HG03064 (cell line): Measurements from ENCODE around the gene PIGV.
A peak's percentile ranks its signal among the peaks of the same experiment; 100 is the strongest.

ENCODE experiments used
- ATAC-seq: cut with Tn5 transposase; IDR thresholded peaks from one replicate; pipeline ENCODE4 v1.9.1; 2021; ENCODE audit warnings: low read depth; ENCODE audit not compliant: unreplicated experiment

PIGV gene

GRCh38 chr1:26787706-26788514 lies at the start of gene PIGV:
Gene PIGV, plus strand, starts transcription at chr1:26787950. Its CDS starts 2,866 bp downstream, at chr1:26790816.
- ATAC-seq: peak; percentile 54

- ATAC-seq: no peak
These were observed 48.3 kb upstream of the PIGV start for GRCh38 chr1:26739329-26739914.

GRCh38 chr1:26740023-26740634 lies 47.6 kb upstream of the PIGV start:
- no peak for ATAC-seq

DNA sequence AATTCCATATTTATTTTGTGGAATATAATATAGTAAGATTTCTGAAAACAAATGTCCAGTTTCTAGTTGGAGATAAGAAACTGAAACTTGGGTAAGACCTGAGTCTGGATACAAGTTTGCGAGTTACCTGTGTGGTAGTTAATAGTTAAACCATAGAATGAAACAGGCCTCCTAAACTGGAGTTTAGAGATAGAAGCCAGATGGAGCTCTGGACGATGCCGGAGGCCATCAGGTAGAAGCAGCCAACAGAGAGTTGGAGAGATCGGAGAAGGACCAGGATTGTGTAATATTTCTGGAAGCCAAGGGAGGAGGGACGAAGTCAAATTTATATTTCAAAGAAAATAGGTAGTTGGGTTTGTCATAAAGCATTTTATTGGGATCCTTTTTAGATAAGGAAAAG lies 46.8 kb upstream of the PIGV start:
- no peak for ATAC-seq

GRCh38 chr1:26743426-26744059 lies 44.2 kb upstream of the PIGV start:
- ATAC-seq: no peak

GRCh38 chr1:26744075-26744959 lies 43.4 kb upstream of the PIGV start:
- peak; percentile 92 for ATAC-seq

DNA sequence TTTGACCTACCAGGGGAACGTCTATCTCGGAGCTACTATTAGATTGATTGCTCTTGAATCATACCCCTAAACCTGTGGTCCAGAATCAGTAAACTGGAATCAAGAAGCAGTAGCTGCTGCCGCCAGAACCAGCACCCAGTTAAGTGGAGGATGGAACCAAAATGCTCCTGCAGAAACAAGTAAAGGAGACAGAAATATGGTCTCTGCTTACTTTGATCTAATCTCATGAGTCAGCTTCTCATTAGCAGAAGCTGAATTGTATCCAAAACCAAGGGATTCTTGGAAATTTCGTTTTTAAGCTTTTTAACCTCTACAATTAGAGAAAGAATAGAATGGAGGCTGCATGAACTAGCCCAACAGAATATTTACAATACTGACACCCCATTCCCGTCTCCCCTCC lies 42.6 kb upstream of the PIGV start:
- no peak for ATAC-seq

DNA sequence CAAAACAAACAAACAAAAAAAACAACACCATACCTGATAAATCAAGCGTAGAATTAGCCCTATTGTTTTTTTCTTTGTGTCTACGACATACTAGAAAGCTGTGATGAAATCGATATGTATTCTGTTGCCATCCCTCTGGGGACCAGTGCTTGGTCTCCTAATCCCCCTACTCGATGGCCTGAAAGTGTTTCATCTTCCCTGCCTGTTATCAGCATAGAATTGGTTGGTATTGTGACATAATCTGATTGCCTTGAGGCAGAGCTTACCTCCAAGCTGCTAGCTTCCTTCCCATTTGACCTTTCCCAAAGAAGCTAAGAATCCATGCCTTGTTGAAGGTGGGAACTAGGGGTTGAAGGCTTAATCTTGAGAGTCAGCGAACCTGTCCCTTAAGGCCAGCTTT lies 40.7 kb upstream of the PIGV start:
- no peak for ATAC-seq

GRCh38 chr1:26748351-26748750 lies 39.4 kb upstream of the PIGV start:
- ATAC-seq: no peak

- ATAC-seq: no peak
These were observed 38.3 kb upstream of the PIGV start for GRCh38 chr1:26749458-26749857.

GRCh38 chr1:26750428-26750827 lies 37.3 kb upstream of the PIGV start:
- no peak for ATAC-seq

DNA sequence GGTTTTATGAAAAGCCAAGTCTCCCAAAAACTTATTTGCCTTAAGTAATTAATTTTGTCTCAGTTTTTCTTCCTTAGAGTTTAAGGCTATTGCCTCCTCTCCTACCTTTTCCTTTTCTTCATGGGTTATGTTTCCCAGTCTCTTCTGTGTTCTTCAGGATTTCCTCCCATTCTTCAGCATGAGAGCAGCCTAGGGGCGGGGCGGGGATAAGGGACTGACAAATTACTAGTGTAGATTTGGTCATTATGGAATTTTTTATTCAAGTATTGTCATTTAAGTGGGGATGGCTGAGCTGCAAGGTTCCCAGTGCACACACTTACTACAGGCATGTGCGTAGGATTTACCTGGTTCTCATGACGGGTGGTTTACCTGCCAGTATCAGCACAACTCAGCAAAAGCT lies 35.2 kb upstream of the PIGV start:
- ATAC-seq: no peak

- ATAC-seq: no peak
These were observed 33.5 kb upstream of the PIGV start for GRCh38 chr1:26754086-26754874.

DNA sequence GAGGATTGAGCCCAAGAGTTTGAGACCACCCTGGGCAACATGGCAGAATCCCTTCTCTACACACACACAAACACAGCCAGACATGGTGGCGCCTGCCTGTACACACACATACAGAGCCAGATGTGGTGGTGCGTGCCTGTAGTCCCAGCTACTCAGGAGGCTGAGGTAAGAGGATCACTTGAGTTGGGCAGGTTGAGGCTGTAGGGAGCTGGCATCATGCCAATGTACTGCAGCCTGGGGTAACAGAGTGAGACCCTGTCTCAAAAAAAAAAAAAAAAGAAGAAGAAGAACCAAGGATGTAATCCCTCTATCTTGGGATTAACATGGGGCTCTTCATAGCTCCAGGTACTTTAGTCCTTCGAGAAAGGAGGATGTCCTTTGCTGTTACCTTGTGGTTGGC lies 29.4 kb upstream of the PIGV start:
- ATAC-seq: no peak

- no peak for ATAC-seq
These were observed 28.2 kb upstream of the PIGV start for GRCh38 chr1:26759531-26759930.

GRCh38 chr1:26761217-26761616 lies 26.5 kb upstream of the PIGV start:
- no peak for ATAC-seq

- no peak for ATAC-seq
These were observed 20.0 kb upstream of the PIGV start for GRCh38 chr1:26767714-26768113.

DNA sequence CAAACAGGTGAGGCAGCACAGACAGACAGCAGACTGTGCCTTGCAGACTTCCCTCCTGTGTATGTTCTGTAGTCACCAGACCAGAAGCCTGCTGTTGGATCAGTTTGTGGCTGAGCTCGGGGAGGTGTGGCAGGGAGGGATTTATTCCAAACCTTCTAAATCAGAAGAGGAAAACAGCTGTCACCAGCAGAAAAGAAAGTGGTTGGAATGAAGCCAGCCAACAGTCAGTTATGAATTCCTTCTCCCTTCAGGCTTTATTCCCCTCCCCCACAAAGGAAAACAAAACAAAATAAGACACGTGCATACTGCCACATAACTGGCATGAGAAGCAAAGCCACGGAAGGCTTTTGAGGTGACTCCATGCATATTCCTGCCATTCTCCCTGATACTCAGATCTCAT lies 19.0 kb upstream of the PIGV start:
- ATAC-seq: no peak

GRCh38 chr1:26771285-26771642 lies 16.5 kb upstream of the PIGV start:
- ATAC-seq: no peak
